NAMALWA (cell line): Measurements from ENCODE around the gene TIMM29.
"Not testable (repeated sequence)": the region's sequence is repeated elsewhere in the genome, so short reads cannot be mapped to it uniquely, and the experiment has no call there.

ENCODE experiments used
- DNase-seq: peaks from one replicate; pipeline ENCODE4 v3.0.0-alpha.2; 2015; ENCODE audit warnings: low spot score

Gene TIMM29

DNA sequence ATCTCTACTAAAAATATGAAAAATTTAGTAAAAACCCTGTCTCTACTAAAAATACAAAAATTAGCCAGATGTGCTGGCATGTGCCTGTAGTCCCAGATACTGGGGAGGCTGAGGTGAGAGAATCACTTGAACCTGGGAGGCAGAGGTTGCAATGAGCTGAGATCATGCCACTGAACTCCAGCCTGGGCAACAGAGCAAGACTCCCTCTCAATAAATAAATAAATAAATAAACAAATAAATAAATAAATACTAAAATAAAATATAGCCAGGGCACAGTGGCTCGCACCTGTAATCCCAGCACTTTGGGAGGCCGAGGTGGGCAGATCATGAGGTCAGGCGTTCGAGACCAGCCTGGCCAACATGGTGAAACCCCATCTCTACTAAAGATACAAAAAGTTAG lies 14.8 kb downstream of the TIMM29 start:
- DNase-seq = not testable (repeated sequence)

- DNase-seq = no peak
Observed at GRCh38 chr19:10945264-10945663, 16.7 kb downstream of the TIMM29 start.

- DNase-seq = no peak
Observed at GRCh38 chr19:10946958-10947657, 18.5 kb downstream of the TIMM29 start.

- no peak for DNase-seq
Observed at GRCh38 chr19:10952809-10953208, 24.2 kb downstream of the TIMM29 start.

DNA sequence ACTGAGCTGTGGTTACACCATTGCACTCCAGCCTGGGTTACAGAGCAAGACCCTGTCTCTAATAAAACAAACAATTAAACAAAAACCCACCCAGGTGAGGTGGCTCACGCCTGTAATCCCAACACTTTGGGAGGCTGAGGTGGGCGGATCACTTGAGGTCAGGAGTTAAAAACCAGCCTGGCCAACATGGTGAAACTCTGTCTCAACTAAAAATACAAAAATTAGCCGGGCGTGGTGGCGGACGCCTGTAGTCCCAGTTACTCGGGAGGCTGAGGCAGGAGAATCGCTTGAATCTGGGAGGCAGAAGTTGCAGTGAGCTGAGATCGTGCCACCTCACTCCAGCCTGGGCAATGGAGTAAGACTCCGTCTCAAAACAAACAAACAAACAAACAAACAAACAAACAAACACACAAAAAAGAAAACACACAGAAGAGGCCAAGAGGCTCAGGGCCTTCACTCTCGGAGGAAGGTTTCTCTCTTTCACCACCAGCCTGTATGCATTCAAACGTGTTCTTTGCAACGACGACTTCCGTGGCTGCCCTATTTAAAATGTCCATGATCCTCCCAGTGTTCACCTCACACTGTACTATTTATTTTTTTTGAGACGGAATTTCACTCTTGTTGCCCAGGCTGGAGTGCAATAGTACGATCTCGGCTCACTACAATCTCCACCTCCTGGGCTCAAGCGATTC lies 30.8 kb downstream of the TIMM29 start:
- DNase-seq = not testable (repeated sequence)

DNA sequence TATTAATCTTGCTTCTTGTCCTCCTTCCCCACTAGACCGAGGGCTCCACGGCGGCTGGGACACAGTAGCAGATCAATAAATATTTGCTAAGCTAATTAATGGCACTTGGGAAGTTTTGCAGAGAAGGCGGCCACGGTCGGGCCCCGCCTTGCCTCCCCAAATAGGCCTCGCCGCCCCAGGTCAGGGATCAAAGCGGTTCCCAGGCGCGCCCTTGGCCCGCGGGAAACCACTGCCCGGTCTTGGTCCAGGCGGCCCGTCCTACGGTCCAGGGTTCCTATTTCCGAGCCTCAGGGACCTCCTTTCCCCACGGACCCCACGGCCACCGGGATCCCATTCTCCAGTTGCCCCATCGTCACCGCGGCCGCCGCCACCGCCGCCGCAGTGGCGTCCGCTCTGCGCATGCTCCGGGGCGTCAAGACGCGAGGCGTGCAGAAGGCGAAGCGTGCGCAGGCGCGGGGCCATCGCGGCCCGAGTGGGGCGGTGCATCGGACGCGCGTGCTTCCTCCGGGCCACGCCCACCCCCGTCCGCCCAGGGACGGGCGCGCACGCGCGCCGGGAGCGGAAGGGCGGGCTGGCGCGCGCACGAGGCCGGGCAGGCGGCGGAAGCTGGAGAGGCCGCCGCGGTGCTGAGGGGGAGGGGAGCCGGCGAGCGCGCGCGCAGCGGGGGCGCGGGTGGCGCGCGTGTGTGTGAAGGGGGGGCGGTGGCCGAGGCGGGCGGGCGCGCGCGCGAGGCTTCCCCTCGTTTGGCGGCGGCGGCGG lies 31.9 kb downstream of the TIMM29 start, which contains the start of gene SMARCA4:
Gene SMARCA4 (plus strand): TSS at position 717 of the 759 bp plus-strand sequence. CDS start 23,122 bp downstream, outside the sequence.
- DNase-seq = peak; percentile 97

GRCh38 chr19:10961073-10961860 lies 32.7 kb downstream of the TIMM29 start:
- peak; percentile 57 for DNase-seq

GRCh38 chr19:10962863-10963262 lies 34.3 kb downstream of the TIMM29 start:
- no peak for DNase-seq

- DNase-seq = no peak
Observed at GRCh38 chr19:10963865-10964264, 35.3 kb downstream of the TIMM29 start.

DNA sequence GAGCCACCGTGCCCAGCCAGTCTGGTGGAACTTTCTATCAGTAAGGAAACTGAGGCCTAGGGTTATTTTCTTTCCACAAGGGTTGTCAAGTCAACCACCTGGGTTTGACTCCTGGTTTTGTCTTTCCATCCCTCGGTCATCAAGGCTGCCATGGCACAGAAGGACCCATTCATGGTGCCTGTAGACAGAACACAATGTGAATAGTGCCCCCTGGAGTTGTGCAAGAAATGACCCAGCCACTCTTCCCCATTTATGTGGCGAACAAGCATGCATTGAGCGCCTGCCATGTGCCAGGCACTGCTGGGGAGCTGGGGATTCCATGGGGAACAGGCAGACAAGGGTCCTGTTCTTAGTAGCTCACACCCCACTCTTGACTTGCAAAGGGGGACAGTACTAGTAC lies 36.3 kb downstream of the TIMM29 start:
- no peak for DNase-seq

DNA sequence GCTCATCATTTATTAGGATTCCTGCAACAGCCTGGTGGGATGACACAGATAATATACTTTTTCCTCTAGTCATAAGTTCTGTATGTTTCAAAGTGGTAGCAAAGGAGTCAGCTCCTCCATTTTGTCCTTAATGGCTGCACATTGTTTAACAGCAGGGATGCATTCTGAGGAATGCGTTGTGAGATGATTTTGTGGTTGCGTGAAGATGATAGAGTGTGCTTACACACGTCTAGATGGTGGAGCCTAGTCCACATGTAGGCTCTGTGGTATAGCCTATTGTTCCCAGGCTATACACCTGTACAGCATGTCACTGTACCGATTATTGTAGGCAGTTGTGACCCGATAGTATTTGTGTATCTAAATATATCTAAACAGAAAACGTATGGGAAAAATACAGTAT lies 36.8 kb downstream of the TIMM29 start:
- no peak for DNase-seq

DNA sequence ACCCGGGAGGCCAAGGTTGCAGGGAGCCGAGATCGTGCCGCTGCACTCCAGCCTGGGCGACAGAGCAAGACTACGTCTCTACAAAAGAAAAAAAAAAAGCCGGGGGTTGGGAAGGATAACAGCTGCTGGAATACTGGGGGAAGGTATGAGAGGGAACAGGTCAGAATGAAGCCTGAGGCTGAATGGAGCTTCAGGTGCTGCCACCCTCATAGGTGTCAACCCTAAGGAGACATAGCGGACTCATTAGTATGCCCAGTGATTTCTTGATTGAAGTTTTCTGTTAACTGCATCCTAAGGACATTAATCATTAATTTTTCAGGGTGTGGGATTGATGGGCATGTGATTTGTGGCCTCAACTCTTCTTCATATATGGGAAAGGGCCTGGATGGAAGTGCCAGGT lies 38.2 kb downstream of the TIMM29 start:
- DNase-seq = no peak

GRCh38 chr19:10968527-10969135 lies 40.0 kb downstream of the TIMM29 start:
- DNase-seq = peak; percentile 86

DNA sequence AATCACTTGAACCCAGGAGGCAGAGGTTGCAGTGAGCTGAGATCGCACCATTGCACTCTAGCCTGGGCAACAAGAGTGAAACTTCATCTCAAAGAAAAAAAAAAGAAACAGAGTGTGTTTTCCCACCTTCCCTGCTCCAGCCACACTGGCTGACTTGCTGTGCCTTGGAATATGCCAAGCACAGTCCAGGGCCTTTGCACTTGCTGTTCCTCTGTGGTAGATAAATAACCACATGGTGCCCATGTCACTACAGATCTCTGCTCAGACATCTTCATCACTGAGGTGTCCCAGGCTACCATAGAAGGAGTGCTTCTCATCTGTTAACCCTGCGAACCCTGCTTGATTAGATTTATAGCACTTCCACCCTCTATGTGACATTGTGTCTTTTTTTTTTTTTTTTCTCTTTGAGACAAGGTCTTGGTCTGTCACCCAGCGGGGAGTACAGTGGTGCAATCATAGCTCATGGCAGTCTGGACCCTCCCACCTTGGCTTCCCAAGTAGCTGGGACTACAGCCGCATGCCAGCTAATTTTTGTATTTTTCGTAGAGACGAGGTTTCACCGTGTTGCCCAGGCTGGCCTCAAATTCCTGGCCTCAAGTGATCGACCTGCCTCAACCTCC lies 42.6 kb downstream of the TIMM29 start:
- no peak for DNase-seq

GRCh38 chr19:10975374-10976130 lies 46.9 kb downstream of the TIMM29 start:
- DNase-seq = no peak

DNA sequence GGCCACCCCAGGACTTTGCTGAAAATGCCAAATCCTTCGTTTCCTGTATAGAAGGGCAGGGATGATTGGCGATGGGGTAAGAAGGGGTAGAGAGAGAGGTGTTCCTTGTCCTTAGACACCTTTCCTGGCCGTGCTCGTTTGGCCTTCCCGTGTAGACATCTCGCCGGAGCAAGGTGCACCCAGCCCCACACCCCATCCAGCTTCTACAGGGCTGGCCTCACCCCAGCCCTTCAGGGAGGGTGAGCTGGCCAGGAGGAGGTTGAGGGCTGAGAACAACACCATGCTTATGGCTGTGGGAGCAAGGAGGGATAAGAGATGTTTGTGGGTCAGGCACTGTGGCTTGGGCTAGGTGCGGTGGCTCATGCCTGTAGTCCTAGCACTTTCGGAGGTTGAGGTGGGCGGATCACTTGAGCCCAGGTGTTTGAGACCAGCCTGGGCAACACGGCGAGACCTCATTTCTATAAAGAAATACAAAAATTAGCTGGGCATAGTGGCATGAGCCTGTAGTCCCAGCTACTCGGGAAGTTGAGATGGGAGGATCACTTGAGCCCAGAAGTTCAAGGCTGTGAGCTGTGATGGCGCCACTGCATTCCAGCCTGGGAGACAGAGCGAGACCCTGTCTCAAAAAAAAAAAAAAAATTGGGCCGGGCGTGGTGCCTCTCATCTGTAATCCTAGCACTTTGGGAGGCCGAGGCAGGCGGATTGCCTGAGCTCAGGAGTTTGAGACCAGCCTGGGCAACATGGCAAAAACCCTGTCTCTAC lies 47.7 kb downstream of the TIMM29 start:
- DNase-seq = no peak

- no peak for DNase-seq
Observed at GRCh38 chr19:10977742-10978092, 49.1 kb downstream of the TIMM29 start.
